NCI-H2029 treated with DMSO at 0.1 percent for 48 hours (cell line): ENCODE measurements around the gene PIGH.
"Not testable (repeated sequence)": the region's sequence is repeated elsewhere in the genome, so short reads cannot be mapped to it uniquely, and the experiment has no call there.

Experiments used
- DNase-seq: peaks from one replicate; lab custom pipeline; 2025; lab: John Stamatoyannopoulos, UW

PIGH gene

GRCh38 chr14:67551123-67551522 lies 48.9 kb downstream of the PIGH start:
- no peak for DNase-seq

DNA sequence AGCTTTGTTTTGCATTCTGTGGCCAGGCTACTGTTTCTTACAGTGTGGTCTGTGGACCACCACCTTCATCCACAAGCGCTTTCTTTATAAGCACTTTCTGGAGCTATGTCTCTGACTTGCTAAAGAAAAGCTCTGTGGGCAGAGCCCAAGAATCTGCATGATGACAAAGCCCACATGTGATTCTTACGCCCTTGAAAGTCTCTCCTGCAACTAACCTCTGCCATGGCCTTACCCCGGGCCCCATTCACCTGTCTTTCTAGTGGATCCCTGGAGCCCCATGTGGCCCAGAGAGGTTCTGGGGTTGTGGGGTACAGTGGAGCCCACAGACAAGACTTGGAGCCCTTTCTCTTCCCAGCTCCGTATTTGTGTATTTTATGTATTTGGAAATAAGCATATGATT lies 50.3 kb downstream of the PIGH start:
- no peak for DNase-seq

GRCh38 chr14:67547224-67547780 lies 52.8 kb downstream of the PIGH start:
- DNase-seq: no peak

DNA sequence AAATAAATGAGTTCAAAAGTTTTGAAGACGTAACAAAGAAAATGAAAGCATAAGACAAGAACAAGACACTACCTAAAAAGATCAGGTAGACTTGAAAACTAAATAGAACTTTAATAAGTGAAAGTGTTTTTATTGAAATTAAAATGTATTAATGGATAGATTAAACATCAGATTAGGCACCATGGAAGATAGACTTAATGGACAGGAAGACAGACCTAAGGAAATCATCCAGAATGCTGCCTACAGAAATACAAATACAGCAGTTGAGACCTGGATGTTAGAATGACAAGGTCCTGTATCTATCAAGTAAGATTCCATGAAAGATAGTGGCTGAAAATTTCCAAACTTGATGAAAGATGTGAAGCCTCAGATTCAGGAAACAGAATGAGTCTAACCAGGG lies 55.5 kb downstream of the PIGH start:
- no peak for DNase-seq

- not testable (repeated sequence) for DNase-seq
These were observed 57.4 kb downstream of the PIGH start for GRCh38 chr14:67542620-67543019.

- no peak for DNase-seq
These were observed 58.4 kb downstream of the PIGH start for GRCh38 chr14:67541448-67542387.
